Measurements from ENCODE around the gene GRB10.
"Not testable (repeated sequence)": the region's sequence is repeated elsewhere in the genome, so short reads cannot be mapped to it uniquely, and the experiment has no call there.

GRB10 gene

DNA sequence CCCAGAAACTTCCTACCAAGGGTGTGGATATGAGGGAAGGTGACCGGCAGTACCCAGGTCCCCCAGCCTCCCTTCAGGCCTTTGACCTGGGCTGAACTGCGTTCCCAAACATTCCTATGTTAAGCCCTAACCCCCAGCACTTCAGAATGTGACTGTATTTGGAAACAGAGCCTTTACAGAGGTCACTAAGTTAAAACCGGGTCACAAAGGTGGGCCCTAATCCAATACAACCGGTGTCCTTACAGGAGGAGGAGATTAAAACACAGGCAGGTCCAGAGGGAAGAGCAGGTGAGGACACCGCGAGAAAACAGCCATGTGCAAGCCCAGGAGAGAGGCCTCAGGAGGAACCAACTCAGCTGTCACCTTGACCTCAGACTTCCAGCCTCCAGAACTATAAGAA, 28.0 kb downstream of the GRB10 start:
- no peak for DNase-seq
- TF ChIP-seq POLR2A (IDR thresholded peaks at IDR 0.05; ENCODE audit: low read length) (no peak), GATA1 (IDR thresholded peaks at IDR 0.05; ENCODE audit: low read depth, low read length) (no peak)

DNA sequence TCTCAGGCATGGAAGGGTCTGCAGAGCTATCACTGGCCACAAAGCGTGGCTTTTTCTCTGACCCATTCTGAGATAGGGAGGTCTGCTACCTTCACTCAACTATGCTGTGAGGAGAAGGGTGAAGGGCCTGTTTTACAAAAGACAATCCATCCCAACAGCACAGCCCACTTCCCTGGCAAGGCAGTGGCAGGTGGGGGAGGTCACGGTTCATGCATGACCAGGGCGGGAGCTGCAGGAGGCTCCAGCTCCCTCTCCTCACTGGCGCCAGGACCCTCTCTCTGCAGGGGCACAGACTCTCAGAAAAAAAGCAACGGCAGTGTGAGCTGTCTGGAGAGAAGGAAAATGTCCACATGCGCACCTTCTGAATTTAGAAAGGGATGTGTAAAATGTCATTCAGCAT, 28.5 kb downstream of the GRB10 start:
- TF ChIP-seq POLR2A (IDR thresholded peaks at IDR 0.05; ENCODE audit: low read length): no peak
- no peak for TF ChIP-seq GATA1 (IDR thresholded peaks at IDR 0.05; ENCODE audit: low read depth, low read length)
- DNase-seq: no peak

DNA sequence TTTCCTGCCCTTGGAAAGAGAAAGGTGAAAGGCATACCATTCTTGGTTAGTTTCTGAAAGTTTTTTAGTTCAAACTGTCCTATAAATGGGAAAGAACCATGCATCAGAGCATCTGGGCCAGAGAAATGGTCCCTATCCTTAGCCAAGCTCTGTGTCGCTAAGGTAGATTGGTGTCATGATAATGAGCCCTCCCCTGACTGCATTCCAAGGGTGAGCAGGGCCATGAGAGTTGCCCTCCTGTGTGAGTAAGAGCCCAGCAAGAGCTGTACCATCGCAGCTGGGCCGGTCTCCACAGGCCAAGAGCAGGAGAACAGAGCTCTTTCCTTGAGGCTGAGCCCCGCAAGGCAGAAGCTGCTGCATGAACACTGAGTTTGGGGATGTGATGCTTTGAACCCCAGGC, 30.3 kb downstream of the GRB10 start:
- no peak for DNase-seq
- no peak for TF ChIP-seq GATA1 (IDR thresholded peaks at IDR 0.05; ENCODE audit: low read depth, low read length)
- no peak for TF ChIP-seq POLR2A (IDR thresholded peaks at IDR 0.05; ENCODE audit: low read length)

DNA sequence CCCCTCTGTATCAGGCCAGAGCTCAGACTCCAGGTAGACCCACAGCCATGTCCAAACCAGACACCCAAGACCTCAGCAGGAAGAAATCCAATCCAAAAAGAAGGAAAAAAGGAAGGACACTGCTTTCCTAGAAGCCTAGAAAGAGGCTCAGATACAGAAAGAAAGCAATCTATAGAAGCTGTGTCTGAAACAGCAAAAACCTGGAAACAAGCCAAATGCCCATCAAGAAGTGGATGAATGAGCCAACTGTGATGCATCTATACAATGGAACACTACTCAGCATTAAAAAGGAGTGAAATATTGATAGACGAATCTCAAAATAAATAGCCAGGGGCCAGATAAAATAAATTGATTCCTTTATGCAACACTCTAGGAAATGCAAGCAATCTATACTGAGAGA, 31.6 kb downstream of the GRB10 start:
- TF ChIP-seq GATA1 (IDR thresholded peaks at IDR 0.05; ENCODE audit: low read depth, low read length): no peak
- no peak for TF ChIP-seq POLR2A (IDR thresholded peaks at IDR 0.05; ENCODE audit: low read length)
- DNase-seq: peak in 1 of 2 experiments; percentile 12

DNA sequence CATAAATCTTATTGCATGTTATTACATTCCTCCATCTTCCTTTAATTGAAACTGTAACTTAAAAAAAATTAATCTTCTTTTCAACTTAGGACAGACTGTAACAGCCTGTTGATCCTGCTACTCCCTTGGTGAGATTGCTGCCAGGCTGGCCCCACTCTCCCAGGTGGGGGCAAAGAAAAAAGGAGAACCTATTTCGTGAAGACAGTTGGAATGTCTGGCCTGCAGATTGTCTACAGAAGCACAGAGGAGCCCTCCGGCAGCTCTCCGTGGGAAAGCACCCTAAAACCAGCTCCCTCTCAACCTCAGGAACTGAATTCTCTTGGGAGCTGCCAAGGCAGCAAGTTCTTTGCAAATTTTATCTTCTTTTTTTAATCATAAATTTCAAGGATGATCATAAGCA, 32.8 kb downstream of the GRB10 start:
- DNase-seq: no peak

DNA sequence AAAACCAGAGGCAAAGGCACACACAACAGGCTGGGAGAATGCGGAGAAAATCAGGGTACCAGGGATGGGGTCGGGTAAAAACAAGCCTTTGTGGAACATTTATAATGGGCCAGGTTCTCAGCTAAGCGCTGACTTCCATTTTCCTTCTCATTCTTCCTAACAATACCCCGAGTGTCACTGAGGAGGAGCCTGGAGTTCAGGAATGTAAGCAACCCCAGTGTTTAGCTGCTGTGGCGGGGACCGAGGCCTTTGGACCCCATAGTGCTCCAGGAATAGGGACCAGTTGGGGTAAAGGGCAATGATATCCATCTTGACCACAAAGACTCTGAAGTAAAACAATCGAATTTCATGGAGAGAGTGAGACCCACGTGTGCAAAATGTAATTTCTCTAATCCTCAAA, 34.2 kb downstream of the GRB10 start:
- no peak for DNase-seq
- TF ChIP-seq POLR2A (IDR thresholded peaks at IDR 0.05; ENCODE audit: low read length): no peak
- no peak for TF ChIP-seq GATA1 (IDR thresholded peaks at IDR 0.05; ENCODE audit: low read depth, low read length)

More for the DNA sequence above, 32.8 kb downstream of the GRB10 start:
- TF ChIP-seq GATA1 (IDR thresholded peaks at IDR 0.05; ENCODE audit: low read depth, low read length): no peak

DNA sequence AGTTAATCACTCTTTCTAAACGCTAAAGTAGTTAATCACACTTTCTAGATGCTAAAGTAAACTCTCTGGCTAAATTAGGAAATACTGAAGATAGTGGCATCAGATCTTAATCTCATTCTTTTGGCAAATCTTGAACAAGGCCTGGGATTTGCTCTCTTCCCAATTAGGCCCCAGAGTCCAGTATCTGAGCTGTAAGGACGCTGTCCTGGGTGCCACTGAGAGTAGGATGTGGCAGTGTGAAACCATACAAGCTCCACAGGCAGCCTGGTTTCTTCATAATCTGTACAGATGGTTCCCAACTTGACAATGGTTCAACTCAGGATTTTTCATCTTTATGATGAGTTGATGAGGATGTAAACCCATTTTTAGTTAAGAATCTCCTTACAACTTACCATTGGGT, 36.9 kb downstream of the GRB10 start:
- TF ChIP-seq POLR2A (IDR thresholded peaks at IDR 0.05; ENCODE audit: low read length) (no peak), GATA1 (IDR thresholded peaks at IDR 0.05; ENCODE audit: low read depth, low read length) (no peak)
- no peak for DNase-seq

- DNase-seq: no peak
- TF ChIP-seq POLR2A (IDR thresholded peaks at IDR 0.05; ENCODE audit: low read length) (no peak), GATA1 (IDR thresholded peaks at IDR 0.05; ENCODE audit: low read depth, low read length) (no peak)
Observed at GRCh38 chr7:50745336-50745735, 37.4 kb downstream of the GRB10 start.

DNA sequence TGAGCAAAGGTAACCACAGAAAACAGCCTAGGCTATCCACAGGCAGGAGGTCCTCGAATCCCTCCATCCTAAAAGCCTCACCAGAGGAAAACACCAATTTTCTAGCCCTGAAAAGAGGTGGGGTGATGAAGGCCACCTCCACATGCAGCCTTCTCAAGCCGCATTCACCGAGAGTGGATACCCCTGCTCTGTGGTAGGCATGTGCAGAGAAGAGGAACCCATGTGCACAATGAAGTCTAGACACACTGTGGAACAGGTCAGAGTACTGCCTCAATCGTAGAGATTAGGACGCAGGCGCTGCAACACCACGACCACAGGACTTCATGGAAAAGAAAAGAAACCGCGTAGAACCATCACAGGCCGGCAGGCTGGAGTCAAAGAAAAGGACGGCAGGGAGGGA, 38.8 kb downstream of the GRB10 start:
- TF ChIP-seq POLR2A (IDR thresholded peaks at IDR 0.05; ENCODE audit: low read length): no peak
- no peak for TF ChIP-seq GATA1 (IDR thresholded peaks at IDR 0.05; ENCODE audit: low read depth, low read length)
- no peak for DNase-seq

DNA sequence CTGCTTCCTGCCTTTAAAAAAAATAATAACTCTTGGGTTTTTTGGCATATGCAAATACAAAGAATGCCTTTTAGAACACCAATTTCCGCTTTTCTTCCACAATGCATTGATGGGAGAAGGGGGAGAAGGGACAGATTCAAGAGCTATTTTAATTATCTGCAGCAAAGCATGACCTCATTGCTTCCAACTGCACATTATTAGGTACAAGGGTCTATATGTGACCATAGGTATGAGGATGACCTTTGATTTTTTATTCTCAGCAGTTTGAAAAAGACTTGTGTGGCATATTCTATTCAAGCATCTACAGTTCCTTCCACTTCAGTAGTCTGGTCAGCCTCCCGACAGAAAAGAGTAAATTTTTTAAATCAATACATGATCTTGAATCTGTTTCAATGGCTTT, 39.7 kb downstream of the GRB10 start:
- TF ChIP-seq POLR2A (IDR thresholded peaks at IDR 0.05; ENCODE audit: low read length): no peak
- no peak for TF ChIP-seq GATA1 (IDR thresholded peaks at IDR 0.05; ENCODE audit: low read depth, low read length)
- DNase-seq: no peak

GRCh38 chr7:50742401-50742800, 40.3 kb downstream of the GRB10 start:
- TF ChIP-seq POLR2A (IDR thresholded peaks at IDR 0.05; ENCODE audit: low read length) (no peak), GATA1 (IDR thresholded peaks at IDR 0.05; ENCODE audit: low read depth, low read length) (no peak)
- no peak for DNase-seq

- DNase-seq: no peak
- TF ChIP-seq POLR2A (IDR thresholded peaks at IDR 0.05; ENCODE audit: low read length) (no peak), GATA1 (IDR thresholded peaks at IDR 0.05; ENCODE audit: low read depth, low read length) (no peak)
Observed at GRCh38 chr7:50739744-50740435, 42.8 kb downstream of the GRB10 start.

DNA sequence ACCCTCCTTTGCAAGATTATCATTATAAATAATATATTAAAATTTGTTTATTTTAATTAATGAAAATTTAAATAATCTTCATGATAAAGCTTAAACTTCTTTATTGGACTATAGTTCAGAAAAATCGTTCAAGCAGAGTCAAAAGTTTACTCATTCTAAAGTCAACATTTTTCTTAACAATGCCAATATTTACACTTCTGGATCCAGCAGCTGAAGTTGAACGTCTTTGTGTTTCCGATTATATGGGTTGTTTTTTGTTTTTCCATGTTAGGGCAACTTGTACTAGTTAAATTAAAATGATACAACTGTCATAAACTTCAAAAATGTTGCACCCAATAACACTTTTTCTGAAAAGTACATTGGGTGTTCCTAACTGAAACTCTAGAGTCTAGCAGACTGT, 43.8 kb downstream of the GRB10 start:
- TF ChIP-seq POLR2A (IDR thresholded peaks at IDR 0.05; ENCODE audit: low read length): no peak
- TF ChIP-seq GATA1 (IDR thresholded peaks at IDR 0.05; ENCODE audit: low read depth, low read length): no peak

DNA sequence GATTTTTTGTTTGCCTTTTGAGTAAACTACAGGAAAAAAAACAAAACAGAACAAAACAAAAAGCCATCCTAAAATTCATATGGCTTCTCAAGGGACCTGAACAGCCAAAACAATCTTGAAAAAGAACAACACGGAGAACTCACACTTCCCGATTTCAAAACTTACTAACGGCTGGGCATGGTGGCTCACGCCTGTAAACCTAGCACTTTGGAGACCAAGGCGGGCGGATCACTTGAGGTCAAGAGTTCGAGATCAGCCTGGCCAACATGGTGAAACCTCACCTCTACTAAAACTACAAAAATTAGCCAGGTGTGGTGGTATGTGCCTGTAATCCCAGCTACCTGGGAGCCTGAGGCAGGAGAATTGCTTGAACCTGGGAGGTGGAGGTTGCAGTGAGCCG, 46.9 kb downstream of the GRB10 start:
- DNase-seq: not testable (repeated sequence)

More for the DNA sequence above, 43.8 kb downstream of the GRB10 start:
- DNase-seq: no peak

DNA sequence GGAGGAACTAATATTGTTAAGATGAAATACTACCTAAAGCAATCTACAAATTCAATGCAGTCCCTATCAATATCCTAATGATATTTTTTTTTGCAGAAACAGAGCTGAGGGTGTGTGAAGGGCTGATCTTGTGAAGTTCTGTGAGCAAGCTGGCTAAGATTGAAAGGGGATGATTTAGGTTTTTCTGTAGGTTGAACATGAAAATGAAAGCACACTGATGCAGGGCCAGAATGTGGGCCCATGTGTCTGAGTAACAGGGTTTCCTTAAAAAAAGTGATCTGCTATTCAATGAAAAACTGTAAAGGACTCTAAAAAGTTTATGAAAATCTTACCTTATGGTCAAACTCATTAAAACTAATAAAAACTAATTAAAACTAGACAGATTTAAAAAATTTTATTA, 47.4 kb downstream of the GRB10 start:
- DNase-seq: peak in 1 of 2 experiments; percentile 15
- TF ChIP-seq GATA1 (IDR thresholded peaks at IDR 0.05; ENCODE audit: low read depth, low read length): no peak
- no peak for TF ChIP-seq POLR2A (IDR thresholded peaks at IDR 0.05; ENCODE audit: low read length)

DNA sequence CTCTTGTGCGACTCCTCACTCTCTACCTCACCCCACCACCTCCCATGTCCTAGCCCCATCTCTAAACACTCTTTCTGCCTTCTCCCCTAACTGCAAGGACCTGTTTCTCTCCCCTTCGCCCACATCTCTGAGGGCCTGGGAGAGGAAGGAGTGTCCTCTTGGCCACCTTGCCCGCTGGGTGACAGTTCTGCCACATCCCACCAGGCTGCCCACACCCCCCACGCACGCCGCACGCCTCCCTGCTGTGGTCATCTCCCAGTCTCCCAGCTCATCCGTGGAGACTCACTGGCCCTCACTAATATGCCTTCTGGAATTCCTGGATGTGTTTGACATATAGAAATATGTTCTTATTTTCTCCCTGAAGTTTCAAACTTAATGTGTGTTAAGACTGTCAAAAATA, 48.5 kb downstream of the GRB10 start:
- no peak for DNase-seq
- TF ChIP-seq GATA1 (IDR thresholded peaks at IDR 0.05; ENCODE audit: low read depth, low read length) (no peak), POLR2A (IDR thresholded peaks at IDR 0.05; ENCODE audit: low read length) (no peak)

Measured in erythroblast (primary cell).